K562 (cell line): Measurements from ENCODE around the gene LIN28A. TPM values are rescaled to one million over a fixed set of nuclear protein-coding genes. Genes with fewer than 3 reads are reported as not detected.
A peak's percentile ranks its signal among the peaks of the same experiment; 100 is the strongest.

Experiments
- ARHGAP35 ChIP-seq: fragments of 450-650 bp; IDR thresholded peaks from 2 replicates; pipeline ENCODE4 v1.6.1; 2018; ENCODE audit not compliant: partially characterized antibody
- BCOR ChIP-seq: fragments of 450-650 bp; IDR thresholded peaks from 2 replicates; pipeline ENCODE4 v1.6.1; 2016
- CBX8 ChIP-seq: fragments of 200-600 bp; sonication (generic); IDR thresholded peaks from 2 replicates; pipeline ENCODE4 v1.6.1; 2012; ENCODE audit warnings: borderline replicate concordance, mixed run types, low read depth, mild to moderate bottlenecking, moderate library complexity, mixed read lengths, low read length, control low read depth, inconsistent platforms; ENCODE audit not compliant: poor library complexity, severe bottlenecking; ENCODE audit errors: extremely low read depth
- CEBPG ChIP-seq, 3 experiments: fragments of 200-800 bp in 1 of 3; sonication (Bioruptor generic) in 1 of 3; sonication (generic) in 1 of 3; formaldehyde crosslinking in 1 of 3; IDR thresholded peaks in 2 of 3; conservative IDR thresholded peaks in 1 of 3; 2 replicates each; pipeline versions ENCODE4 v1.6.1 to v1.8.0; 2016 to 2022; ENCODE audit warnings: missing compliant biosample characterization in 2 of 3, missing genetic modification characterization in 2 of 3, mild to moderate bottlenecking in 1 of 3, missing genetic modification reagents in 1 of 3
- COPS2 ChIP-seq: fragments of 450-650 bp; conservative IDR thresholded peaks from 2 replicates; pipeline ENCODE4 v1.6.1; 2016; ENCODE audit warnings: mild to moderate bottlenecking, moderate library complexity
- EP300 ChIP-seq: IDR thresholded peaks from 2 replicates; pipeline ENCODE4 v1.6.1; 2012; ENCODE audit warnings: low read length, improper control_type of control experiment
- HMBOX1 ChIP-seq: sonication (generic); IDR thresholded peaks from 2 replicates; pipeline ENCODE4 v1.6.1; 2016
- KDM1A ChIP-seq, 2 experiments: fragments of 450-650 bp; IDR thresholded peaks; 2 replicates each; pipeline ENCODE4 v1.6.1; 2016; ENCODE audit warnings: mild to moderate bottlenecking in 2 of 2
- PHF20 ChIP-seq: fragments of 450-650 bp; IDR thresholded peaks from 2 replicates; pipeline ENCODE4 v1.6.1; 2018; ENCODE audit not compliant: partially characterized antibody
- PRMT5 ChIP-seq: sonication (generic); formaldehyde crosslinking; IDR thresholded peaks from 2 replicates; pipeline ENCODE4 v1.5.0; 2020; ENCODE audit warnings: missing genetic modification reagents
- STAT5A ChIP-seq: IDR thresholded peaks from 2 replicates; pipeline ENCODE4 v1.6.1; 2012; ENCODE audit warnings: low read length, inconsistent platforms, borderline replicate concordance
- TEAD1 ChIP-seq, 2 experiments: fragments of 450-650 bp in 1 of 2; sonication (generic) in 1 of 2; formaldehyde crosslinking; IDR thresholded peaks; 2 replicates each; pipeline versions ENCODE4 v1.4.0 to v1.8.0; 2020 to 2022; ENCODE audit warnings: mild to moderate bottlenecking in 2 of 2, missing genetic modification reagents in 1 of 2
- TRIM24 ChIP-seq, 2 experiments: fragments of 450-650 bp; IDR thresholded peaks; 2 replicates each; pipeline ENCODE4 v1.6.1; 2016
- ZBTB34 ChIP-seq: fragments of 250-450 bp; sonication (Bioruptor Pico); IDR thresholded peaks from 2 replicates; pipeline ENCODE4 v1.8.0; 2021; ENCODE audit warnings: mild to moderate bottlenecking, moderate library complexity
- ZNF407 ChIP-seq: fragments of 450-650 bp; IDR thresholded peaks from 2 replicates; pipeline ENCODE4 v1.6.1; 2016; ENCODE audit warnings: low read depth
- ZNF445 ChIP-seq: fragments of 250-450 bp; sonication (Bioruptor Pico); IDR thresholded peaks from 2 replicates; pipeline ENCODE4 v1.4.0; 2020; ENCODE audit warnings: low read depth, mild to moderate bottlenecking, moderate library complexity
- polyA plus RNA-seq, 8 experiments: library from polyadenylated mRNA; depleted of rRNA in 4 of 8; stranded (reverse) in 5 of 8; unstranded in 3 of 8; fragments of >200 nt; fragmentation: Nextera tagmentation in 2 of 8; fragmentation: Illumina TruSeq in 1 of 8; extraction: Ambion mirVana in 2 of 8; extraction: Trizol in 1 of 8; gene quantifications; 2 replicates each; pipeline versions ENCODE4 v1.2.1 to v1.2.3, GENCODE V29; 2011 to 2014; ENCODE audit warnings: inconsistent platforms in 1 of 8, missing spikeins in 1 of 8
- total RNA-seq, 7 experiments: library from RNA; depleted of rRNA in 6 of 7; stranded (reverse); fragments of >200 nt in 6 of 7; fragmentation: Illumina TruSeq in 2 of 7; extraction: Trizol in 2 of 7; gene quantifications; 2 replicates each; pipeline versions ENCODE4 v1.2.1 to v1.2.3, GENCODE V29; 2011 to 2021; ENCODE audit warnings: low replicate concordance in 1 of 7

LIN28A gene
- total and polyA plus RNA-seq, 9 of the 15 experiments (the other 6 are each of a cell fraction or from before 2014, with no cell fraction given): 0.80 to 5.4 (median 3.9) TPM

- peak; percentile 59; the same call in 1 of the 2 replicates for TF ChIP-seq HMBOX1
- TF ChIP-seq ZNF445 (CRISPR knock-in tag): no peak
- no peak for TF ChIP-seq PRMT5 (CRISPR knock-in tag)
- peak; percentile 28; the same call in 1 of the 2 replicates for TF ChIP-seq BCOR
- TF ChIP-seq EP300: 0 out of 2 replicates have a peak, but pooled peaks have one; percentile 29
- TF ChIP-seq TRIM24 (IDR thresholded peaks at IDR 0.05): no peak
- TF ChIP-seq ARHGAP35: no peak
- TF ChIP-seq PHF20: no peak
- TF ChIP-seq CEBPG (CRISPR knock-in tag; IDR thresholded peaks at IDR 0.05): no peak
- no peak for TF ChIP-seq CEBPG (tag; conservative IDR thresholded peaks at IDR 0.05 in 1 of 2, IDR thresholded peaks at IDR 0.05 in 1 of 2)
- no peak for TF ChIP-seq ZNF407
- TF ChIP-seq COPS2: no peak
- no peak for TF ChIP-seq ZBTB34
- TF ChIP-seq CBX8: no peak
- TF ChIP-seq STAT5A: no peak
- peak in 1 of 2 experiments; percentile 44; a peak in 1 of 4 replicates for TF ChIP-seq TEAD1 (CRISPR knock-in tag; IDR thresholded peaks at IDR 0.05)
- peak; percentile 34 to 40; a peak in 1 of 4 replicates for TF ChIP-seq KDM1A (IDR thresholded peaks at IDR 0.05)
These were observed 46.8 kb upstream of the LIN28A start (continued) for GRCh38 chr1:26363549-26364448.
